HepG2 (cell line): ENCODE measurements around the gene CLDN5. TPM values are rescaled to one million over a fixed set of nuclear protein-coding genes. Genes with fewer than 3 reads are reported as not detected.

Source experiments
- ATAC-seq: fragments of 200-7000 bp; cut with Tn5 transposase; 3 replicates; pipeline ENCODE4 v1.9.1; 2020; ENCODE audit warnings: mild to moderate bottlenecking, moderate library complexity
- BruUV-seq: library from RNA; stranded (reverse); fragments of 400-500 nt; replicated peaks from 2 replicates; lab custom pipeline; 2021; lab: Mats Ljungman, UMichigan
- CTCF ChIA-PET: fragments of 300-600 bp; formaldehyde crosslinking; extraction: SDS; loops from one replicate; lab custom pipeline; 2021; ENCODE audit warnings: low total read pairs, inconsistent platforms, low intra/inter-chr PET ratio; lab: Yijun Ruan, JAX
- POLR2A ChIA-PET: fragments of 350-600 bp; sonication (Branson Sonifier 250); formaldehyde crosslinking; loops from one replicate; lab custom pipeline; 2020; ENCODE audit warnings: antibody characterized with exemption, inconsistent platforms; lab: Yijun Ruan, JAX
- DNase-seq: peaks from one replicate; pipeline ENCODE4 v3.0.0-alpha.2; 2015; ENCODE audit warnings: low spot score
- FAIRE-seq: peaks from 3 replicates; lab custom pipeline; 2011; peaks lifted over from hg19 to GRCh38; lab: Jason Lieb, UNC
- H2AFZ ChIP-seq: one replicate; pipeline ENCODE4 v1.6.1; 2011; ENCODE audit warnings: low read length, inconsistent platforms
- H3K27ac ChIP-seq: fragments of 300-600 bp; 3 replicates; pipeline ENCODE4 v1.8.0; 2011; ENCODE audit warnings: mixed run types, mild to moderate bottlenecking, mixed read lengths, low read length, inconsistent platforms; ENCODE audit not compliant: insufficient read depth; ENCODE audit errors: extremely low read length
- H3K27me3 ChIP-seq, 2 experiments: fragments of 200-600 bp in 1 of 2; 2 replicates in 1 of 2; 3 replicates in 1 of 2; pipeline versions ENCODE4 v1.6.0 to v1.8.0; 2011; ENCODE audit warnings: low read length in 2 of 2, mild to moderate bottlenecking in 2 of 2, moderate library complexity in 2 of 2, inconsistent platforms in 1 of 2; ENCODE audit not compliant: insufficient read depth in 2 of 2, control insufficient read depth in 1 of 2
- H3K36me3 ChIP-seq, 2 experiments: fragments of 200-600 bp in 1 of 2; replicated peaks in 1 of 2; 2 replicates in 1 of 2; 3 replicates in 1 of 2; pipeline versions ENCODE4 v1.5.1 to v1.8.0; 2011; ENCODE audit warnings: low read length in 2 of 2, inconsistent platforms in 1 of 2; ENCODE audit not compliant: insufficient read depth in 2 of 2, control insufficient read depth in 1 of 2
- H3K4me1 ChIP-seq: 2 replicates; pipeline ENCODE4 v1.5.1; 2012; ENCODE audit warnings: low read length, inconsistent platforms; ENCODE audit not compliant: insufficient read depth
- H3K4me2 ChIP-seq: 2 replicates; pipeline ENCODE4 v1.6.0; 2011; ENCODE audit warnings: low read depth, low read length, inconsistent platforms
- H3K4me3 ChIP-seq, 3 experiments: fragments of 200-600 bp in 1 of 3; sonication (generic), shearing (Covaris generic) in 1 of 3; replicated peaks in 1 of 3; 2 replicates each; pipeline ENCODE4 v1.5.1; 2011 to 2016; ENCODE audit warnings: low read length in 3 of 3, inconsistent platforms in 2 of 3, low read depth in 2 of 3, mild to moderate bottlenecking in 2 of 3, control low read depth in 1 of 3, mixed read lengths in 1 of 3; ENCODE audit not compliant: insufficient read depth in 1 of 3
- H3K79me2 ChIP-seq: one replicate; pipeline ENCODE4 v1.6.1; 2011; ENCODE audit warnings: low read length, inconsistent platforms; ENCODE audit not compliant: insufficient read depth
- H3K9ac ChIP-seq: 2 replicates; pipeline ENCODE4 v1.6.0; 2011; ENCODE audit warnings: mild to moderate bottlenecking, low read depth, low read length, inconsistent platforms; ENCODE audit not compliant: insufficient read depth
- H3K9me3 ChIP-seq: 2 replicates; pipeline ENCODE4 v1.5.1; 2012; ENCODE audit warnings: mild to moderate bottlenecking, low read length
- H4K20me1 ChIP-seq: 2 replicates; pipeline ENCODE4 v1.6.0; 2011; ENCODE audit warnings: inconsistent platforms, mild to moderate bottlenecking, low read length, moderate library complexity; ENCODE audit not compliant: insufficient read depth
- MEIS2 ChIP-seq: sonication (generic); formaldehyde crosslinking; IDR thresholded peaks from 2 replicates; pipeline ENCODE4 v1.9.0; 2021; ENCODE audit warnings: mild to moderate bottlenecking, missing genetic modification reagents
- MIXL1 ChIP-seq: IDR thresholded peaks from 2 replicates; pipeline ENCODE4 v1.6.1; 2016
- SAP130 ChIP-seq: IDR thresholded peaks from 2 replicates; pipeline ENCODE4 v1.6.1; 2016; ENCODE audit warnings: low read depth
- ZNF749 ChIP-seq: sonication (generic); formaldehyde crosslinking; IDR thresholded peaks from 2 replicates; pipeline ENCODE4 v1.8.0; 2022; ENCODE audit warnings: mild to moderate bottlenecking, missing genetic modification reagents, moderate library complexity, borderline replicate concordance
- WGBS: methylation state at CpG from one replicate; pipeline ENCODE4 v1.1.6; 2017; ENCODE audit warnings: low lambda C conversion rate; 5-methylcytosine and 5-hydroxymethylcytosine counted together
- in situ Hi-C: cut with HindIII; loops from 2 replicates; pipeline ENCODE4 v1.10.0; 2017; ENCODE audit warnings: low pct_unique_long_range_greater_than_20kb; ENCODE audit not compliant: extremely low pct_ligation_motif_present
- intact Hi-C: fragments of 100-400 bp; cut with micrococcal nuclease; formaldehyde crosslinking; loops from one replicate; pipeline ENCODE4 v1.10.0; 2022; ENCODE audit not compliant: unreplicated experiment
- polyA plus RNA-seq, 8 experiments: library from polyadenylated mRNA; depleted of rRNA in 3 of 8; stranded (reverse) in 7 of 8; unstranded in 1 of 8; fragments of >200 nt; fragmentation: Illumina TruSeq in 4 of 8; extraction: Trizol in 4 of 8; gene quantifications; 2 replicates each; pipeline versions ENCODE4 v1.2.1 to v1.2.3, GENCODE V29; 2011 to 2016; ENCODE audit warnings: low read depth in 4 of 8, missing spikeins in 1 of 8, mixed read lengths in 1 of 8; ENCODE audit not compliant: insufficient read depth in 1 of 8
- total RNA-seq, 5 experiments: library from RNA; depleted of rRNA; stranded (reverse); fragments of >200 nt; fragmentation: Illumina TruSeq; extraction: Trizol; gene quantifications; 2 replicates each; pipeline ENCODE4 v1.2.3, GENCODE V29; 2016; ENCODE audit warnings: low read depth in 1 of 5
- TF ChIP-seq, protein P1 (sequence below): sonication (generic); formaldehyde crosslinking; conservative IDR thresholded peaks from 2 replicates; pipeline ENCODE4 v1.8.1; 2023; ENCODE audit warnings: missing genetic modification reagents
- TF ChIP-seq, protein P2 (sequence below): sonication (generic); formaldehyde crosslinking; IDR thresholded peaks from 2 replicates; pipeline ENCODE4 v1.9.0; 2021; ENCODE audit warnings: missing genetic modification reagents, mild to moderate bottlenecking, borderline replicate concordance
- TF ChIP-seq, protein P3 (sequence below): sonication (generic); formaldehyde crosslinking; IDR thresholded peaks from 2 replicates; pipeline ENCODE4 v1.4.0; 2020; ENCODE audit warnings: low read depth, mild to moderate bottlenecking, missing genetic modification reagents
- TF ChIP-seq, protein P4 (sequence below): sonication (generic); formaldehyde crosslinking; IDR thresholded peaks from 2 replicates; pipeline ENCODE4 v1.5.1; 2020; ENCODE audit warnings: missing genetic modification reagents, mild to moderate bottlenecking, borderline replicate concordance

CLDN5 gene
- total and polyA plus RNA-seq, 2 of the 13 experiments (the other 11 are each of a cell fraction or from before 2014, with no cell fraction given) = not detected

DNA sequence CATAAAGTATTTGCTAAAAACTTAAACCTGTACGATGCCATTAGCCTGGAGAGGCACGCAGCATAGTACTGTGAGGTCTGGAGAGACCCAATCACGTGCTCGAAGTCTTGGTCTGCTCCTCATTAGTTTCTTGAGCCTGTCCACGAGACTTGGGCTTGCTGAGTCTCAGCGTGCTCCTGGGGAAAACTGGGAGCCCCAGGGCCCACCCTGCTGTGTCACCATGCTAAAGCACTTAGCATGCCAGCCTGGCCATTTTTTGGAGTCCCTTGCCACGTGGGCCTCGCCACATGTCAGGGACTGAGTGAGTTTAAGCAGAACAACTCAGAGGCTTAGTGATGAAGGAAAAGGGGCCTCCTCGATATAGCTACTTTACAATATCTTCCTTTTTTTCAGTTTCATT, 41.9 kb downstream of the CLDN5 start:
- intact Hi-C loops (no loop called here), in situ Hi-C loops (loop anchor here (5.0 to 10.0 kb wide), 2 partner anchors 63 to 145 kb away; no protein-coding TSS in a partner anchor)
- ChIA-PET CTCF (no interaction called here), POLR2A (no interaction called here)
- WGBS = 97% methylated on average over 7 of the region's 9 CpGs
- peaks cover 11% of the 10 kb centered on the region; the same call in 1 of the 2 replicates for H4K20me1 ChIP-seq
- no peak overlapping the region for H3K4me2 ChIP-seq
- ATAC-seq (no peak), FAIRE-seq (no peak), DNase-seq (no peak)
- no peak overlapping the region for H3K4me3 ChIP-seq
- TF ChIP-seq ZNF749 (CRISPR knock-in tag) (no peak), MEIS2 (CRISPR knock-in tag) (no peak), SAP130 (CRISPR knock-in tag) (no peak), MIXL1 (CRISPR knock-in tag) (no peak)
- TF ChIP-seq, protein P1, sequence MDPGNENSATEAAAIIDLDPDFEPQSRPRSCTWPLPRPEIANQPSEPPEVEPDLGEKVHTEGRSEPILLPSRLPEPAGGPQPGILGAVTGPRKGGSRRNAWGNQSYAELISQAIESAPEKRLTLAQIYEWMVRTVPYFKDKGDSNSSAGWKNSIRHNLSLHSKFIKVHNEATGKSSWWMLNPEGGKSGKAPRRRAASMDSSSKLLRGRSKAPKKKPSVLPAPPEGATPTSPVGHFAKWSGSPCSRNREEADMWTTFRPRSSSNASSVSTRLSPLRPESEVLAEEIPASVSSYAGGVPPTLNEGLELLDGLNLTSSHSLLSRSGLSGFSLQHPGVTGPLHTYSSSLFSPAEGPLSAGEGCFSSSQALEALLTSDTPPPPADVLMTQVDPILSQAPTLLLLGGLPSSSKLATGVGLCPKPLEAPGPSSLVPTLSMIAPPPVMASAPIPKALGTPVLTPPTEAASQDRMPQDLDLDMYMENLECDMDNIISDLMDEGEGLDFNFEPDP (CRISPR knock-in tag) = no peak
- TF ChIP-seq, protein P2, sequence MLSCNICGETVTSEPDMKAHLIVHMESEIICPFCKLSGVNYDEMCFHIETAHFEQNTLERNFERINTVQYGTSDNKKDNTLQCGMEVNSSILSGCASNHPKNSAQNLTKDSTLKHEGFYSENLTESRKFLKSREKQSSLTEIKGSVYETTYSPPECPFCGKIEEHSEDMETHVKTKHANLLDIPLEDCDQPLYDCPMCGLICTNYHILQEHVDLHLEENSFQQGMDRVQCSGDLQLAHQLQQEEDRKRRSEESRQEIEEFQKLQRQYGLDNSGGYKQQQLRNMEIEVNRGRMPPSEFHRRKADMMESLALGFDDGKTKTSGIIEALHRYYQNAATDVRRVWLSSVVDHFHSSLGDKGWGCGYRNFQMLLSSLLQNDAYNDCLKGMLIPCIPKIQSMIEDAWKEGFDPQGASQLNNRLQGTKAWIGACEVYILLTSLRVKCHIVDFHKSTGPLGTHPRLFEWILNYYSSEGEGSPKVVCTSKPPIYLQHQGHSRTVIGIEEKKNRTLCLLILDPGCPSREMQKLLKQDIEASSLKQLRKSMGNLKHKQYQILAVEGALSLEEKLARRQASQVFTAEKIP = no peak
- TF ChIP-seq, protein P3, sequence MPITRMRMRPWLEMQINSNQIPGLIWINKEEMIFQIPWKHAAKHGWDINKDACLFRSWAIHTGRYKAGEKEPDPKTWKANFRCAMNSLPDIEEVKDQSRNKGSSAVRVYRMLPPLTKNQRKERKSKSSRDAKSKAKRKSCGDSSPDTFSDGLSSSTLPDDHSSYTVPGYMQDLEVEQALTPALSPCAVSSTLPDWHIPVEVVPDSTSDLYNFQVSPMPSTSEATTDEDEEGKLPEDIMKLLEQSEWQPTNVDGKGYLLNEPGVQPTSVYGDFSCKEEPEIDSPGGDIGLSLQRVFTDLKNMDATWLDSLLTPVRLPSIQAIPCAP (CRISPR knock-in tag) = no peak
- TF ChIP-seq, protein P4, sequence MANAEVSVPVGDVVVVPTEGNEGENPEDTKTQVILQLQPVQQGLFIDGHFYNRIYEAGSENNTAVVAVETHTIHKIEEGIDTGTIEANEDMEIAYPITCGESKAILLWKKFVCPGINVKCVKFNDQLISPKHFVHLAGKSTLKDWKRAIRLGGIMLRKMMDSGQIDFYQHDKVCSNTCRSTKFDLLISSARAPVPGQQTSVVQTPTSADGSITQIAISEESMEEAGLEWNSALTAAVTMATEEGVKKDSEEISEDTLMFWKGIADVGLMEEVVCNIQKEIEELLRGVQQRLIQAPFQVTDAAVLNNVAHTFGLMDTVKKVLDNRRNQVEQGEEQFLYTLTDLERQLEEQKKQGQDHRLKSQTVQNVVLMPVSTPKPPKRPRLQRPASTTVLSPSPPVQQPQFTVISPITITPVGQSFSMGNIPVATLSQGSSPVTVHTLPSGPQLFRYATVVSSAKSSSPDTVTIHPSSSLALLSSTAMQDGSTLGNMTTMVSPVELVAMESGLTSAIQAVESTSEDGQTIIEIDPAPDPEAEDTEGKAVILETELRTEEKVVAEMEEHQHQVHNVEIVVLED (CRISPR knock-in tag) = no peak
- H3K79me2 ChIP-seq = peaks cover 24% of the 10 kb centered on the region
- H2AFZ ChIP-seq = no peak overlapping the region
- no peak overlapping the region for H3K27ac ChIP-seq
- no peaks in the 10 kb centered on the region for H3K9me3 ChIP-seq
- BruUV-seq = no TSS peak
- H3K9ac ChIP-seq = no peak overlapping the region
- peaks cover 4 to 29% of the 10 kb centered on the region in 2 experiments; a peak in 4 of 5 replicates for H3K36me3 ChIP-seq
- H3K4me1 ChIP-seq = peaks cover 16% of the 10 kb centered on the region
- no peaks in the 10 kb centered on the region; a peak in 1 of 5 replicates for H3K27me3 ChIP-seq
